Endothelial cell of umbilical vein (primary cell): ENCODE measurements around the gene CPTP.

Experiments used
- POLR2A ChIP-seq: IDR thresholded peaks from 2 replicates; pipeline ENCODE4 v1.6.1; 2012; ENCODE audit warnings: low read depth, mild to moderate bottlenecking, control low read depth, low read length
- TF ChIP-seq, protein P1 (sequence below), 2 donors: IDR thresholded peaks; 1 replicate in 1 of 2; 2 replicates in 1 of 2; pipeline ENCODE4 v1.5.1; 2011; ENCODE audit warnings: low read length in 2 of 2, mild to moderate bottlenecking in 2 of 2, moderate library complexity in 2 of 2, control low read depth in 1 of 2, inconsistent platforms in 1 of 2, low read depth in 1 of 2; ENCODE audit not compliant: insufficient read depth in 1 of 2; ENCODE audit errors: extremely low read depth in 1 of 2

DNA sequence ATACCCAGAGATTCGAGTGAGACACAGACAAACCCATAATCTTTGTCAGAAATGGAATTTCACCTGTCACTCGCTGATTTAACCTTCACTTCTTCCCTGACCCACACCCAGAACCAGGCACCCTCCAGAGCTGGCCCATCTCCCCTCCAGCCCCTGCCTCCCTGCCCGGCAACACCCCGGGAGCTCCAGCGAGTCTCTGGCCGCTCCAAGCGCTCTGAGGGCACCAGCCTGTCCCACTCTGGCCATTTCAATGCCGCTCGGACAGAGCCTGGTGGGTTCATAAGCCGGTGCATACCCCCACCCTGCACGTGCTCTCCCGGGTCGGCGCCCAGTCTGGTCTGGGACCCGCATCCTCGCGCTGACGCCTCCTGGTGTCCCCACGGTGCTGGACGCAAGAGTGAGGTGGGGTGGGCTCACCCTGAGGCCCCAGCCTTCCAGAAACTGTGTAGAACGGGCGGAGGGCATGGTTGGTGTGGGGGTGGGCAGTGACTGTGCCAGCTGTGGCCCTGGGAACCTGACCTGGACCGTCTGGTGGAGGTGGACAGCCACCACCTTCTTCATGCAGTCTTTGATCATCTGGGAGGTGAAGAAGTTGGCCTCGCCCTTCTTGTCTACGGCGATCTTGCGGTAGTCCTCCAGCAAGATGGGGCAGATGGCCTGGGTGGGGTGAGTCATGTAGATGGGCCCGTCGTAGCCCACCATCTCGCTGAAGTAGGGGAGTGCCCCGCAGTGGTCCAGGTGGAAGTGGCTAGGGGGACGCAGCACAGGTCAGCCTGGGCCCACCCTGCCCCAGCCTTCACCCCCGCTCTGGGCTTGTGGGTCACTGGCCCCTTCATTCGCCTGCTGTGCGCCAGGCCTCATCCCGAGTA is 5.6 kb upstream of the CPTP start:
- TF ChIP-seq, protein P1, sequence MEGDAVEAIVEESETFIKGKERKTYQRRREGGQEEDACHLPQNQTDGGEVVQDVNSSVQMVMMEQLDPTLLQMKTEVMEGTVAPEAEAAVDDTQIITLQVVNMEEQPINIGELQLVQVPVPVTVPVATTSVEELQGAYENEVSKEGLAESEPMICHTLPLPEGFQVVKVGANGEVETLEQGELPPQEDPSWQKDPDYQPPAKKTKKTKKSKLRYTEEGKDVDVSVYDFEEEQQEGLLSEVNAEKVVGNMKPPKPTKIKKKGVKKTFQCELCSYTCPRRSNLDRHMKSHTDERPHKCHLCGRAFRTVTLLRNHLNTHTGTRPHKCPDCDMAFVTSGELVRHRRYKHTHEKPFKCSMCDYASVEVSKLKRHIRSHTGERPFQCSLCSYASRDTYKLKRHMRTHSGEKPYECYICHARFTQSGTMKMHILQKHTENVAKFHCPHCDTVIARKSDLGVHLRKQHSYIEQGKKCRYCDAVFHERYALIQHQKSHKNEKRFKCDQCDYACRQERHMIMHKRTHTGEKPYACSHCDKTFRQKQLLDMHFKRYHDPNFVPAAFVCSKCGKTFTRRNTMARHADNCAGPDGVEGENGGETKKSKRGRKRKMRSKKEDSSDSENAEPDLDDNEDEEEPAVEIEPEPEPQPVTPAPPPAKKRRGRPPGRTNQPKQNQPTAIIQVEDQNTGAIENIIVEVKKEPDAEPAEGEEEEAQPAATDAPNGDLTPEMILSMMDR (IDR thresholded peaks at IDR 0.05; ENCODE audit: extremely low read depth in 1 of 2, insufficient read depth in 1 of 2, low read depth in 1 of 2, low read length in 2 of 2): no peak
- no peak for TF ChIP-seq POLR2A
